K562 (cell line): ENCODE results near the gene SUSD3. TPM values are rescaled to one million over a fixed set of nuclear protein-coding genes. Genes with fewer than 3 reads are reported as not detected.
A peak's percentile ranks its signal among the peaks of the same experiment; 100 is the strongest.

Experiments used
- ARID3B ChIP-seq: fragments of 250-450 bp; sonication (Bioruptor Pico); IDR thresholded peaks from 2 replicates; pipeline ENCODE4 v1.4.0; 2020; ENCODE audit warnings: borderline replicate concordance
- CBFB ChIP-seq: sonication (generic); formaldehyde crosslinking; IDR thresholded peaks from 2 replicates; pipeline ENCODE4 v1.4.0; 2020; ENCODE audit warnings: mild to moderate bottlenecking, missing genetic modification reagents
- CHD2 ChIP-seq: IDR thresholded peaks from 2 replicates; pipeline ENCODE4 v1.6.1; 2011; ENCODE audit warnings: low read depth, low read length
- MXD1 ChIP-seq: fragments of 250-450 bp; sonication (Bioruptor Pico); IDR thresholded peaks from 2 replicates; pipeline ENCODE4 v1.8.0; 2021; ENCODE audit warnings: borderline replicate concordance, mild to moderate bottlenecking, moderate library complexity; ENCODE audit not compliant: poor library complexity, severe bottlenecking
- RBM15 ChIP-seq: fragments of 200-400 bp; formaldehyde crosslinking; IDR thresholded peaks from 2 replicates; pipeline ENCODE4 v1.6.1; 2018; ENCODE audit warnings: mild to moderate bottlenecking, low read length, moderate library complexity; ENCODE audit not compliant: insufficient read depth
- RBM39 ChIP-seq: fragments of 200-400 bp; formaldehyde crosslinking; optimal IDR thresholded peaks from 2 replicates; pipeline ENCODE3; 2018; ENCODE audit warnings: low read depth, low read length
- RFX1 ChIP-seq: fragments of 450-650 bp; IDR thresholded peaks from 2 replicates; pipeline ENCODE4 v1.6.1; 2016; ENCODE audit warnings: mild to moderate bottlenecking, moderate library complexity
- SMARCB1 ChIP-seq: IDR thresholded peaks from 2 replicates; pipeline ENCODE4 v1.6.1; 2011; ENCODE audit warnings: improper control_type of control experiment, low read depth; ENCODE audit not compliant: insufficient read length
- SNIP1 ChIP-seq: fragments of 450-650 bp; IDR thresholded peaks from 2 replicates; pipeline ENCODE4 v1.7.1; 2017; ENCODE audit warnings: low read depth, mild to moderate bottlenecking
- TAF9B ChIP-seq: fragments of 450-650 bp; IDR thresholded peaks from 2 replicates; pipeline ENCODE4 v1.6.1; 2018; ENCODE audit warnings: mild to moderate bottlenecking; ENCODE audit not compliant: partially characterized antibody
- TCF3 ChIP-seq: sonication (generic); formaldehyde crosslinking; IDR thresholded peaks from 2 replicates; pipeline ENCODE4 v1.4.0; 2020; ENCODE audit warnings: mild to moderate bottlenecking, missing genetic modification reagents
- TRIM24 ChIP-seq, 2 experiments: fragments of 450-650 bp; IDR thresholded peaks; 2 replicates each; pipeline ENCODE4 v1.6.1; 2016
- TSC22D4 ChIP-seq: fragments of 450-650 bp; IDR thresholded peaks from 2 replicates; pipeline ENCODE4 v1.6.1; 2016; ENCODE audit warnings: missing genetic modification characterization, missing biosample characterization, control low read depth
- ZBTB12 ChIP-seq: fragments of 250-450 bp; sonication (Bioruptor Pico); IDR thresholded peaks from 2 replicates; pipeline ENCODE4 v1.4.0; 2020
- ZFX ChIP-seq: sonication (generic); formaldehyde crosslinking; IDR thresholded peaks from 2 replicates; pipeline ENCODE4 v1.8.0; 2022; ENCODE audit warnings: mild to moderate bottlenecking, missing genetic modification reagents, moderate library complexity
- ZHX1 ChIP-seq: fragments of 150-350 bp; conservative IDR thresholded peaks from 2 replicates; pipeline ENCODE4 v1.6.1; 2014; ENCODE audit warnings: low read length
- ZNF224 ChIP-seq: sonication (generic); formaldehyde crosslinking; IDR thresholded peaks from 2 replicates; pipeline ENCODE4 v1.8.0; 2022; ENCODE audit warnings: mild to moderate bottlenecking, missing genetic modification reagents
- ZNF263 ChIP-seq: sonication (generic); formaldehyde crosslinking; IDR thresholded peaks from 2 replicates; pipeline ENCODE4 v1.8.0; 2022; ENCODE audit warnings: mild to moderate bottlenecking, missing genetic modification reagents, borderline replicate concordance
- ZNF699 ChIP-seq: fragments of 250-450 bp; sonication (Bioruptor Pico); IDR thresholded peaks from 2 replicates; pipeline ENCODE4 v1.8.0; 2021; ENCODE audit warnings: mild to moderate bottlenecking, moderate library complexity; ENCODE audit not compliant: insufficient replicate concordance
- ZNF764 ChIP-seq: fragments of 250-450 bp; sonication (Bioruptor Pico); IDR thresholded peaks from 2 replicates; pipeline ENCODE4 v1.4.0; 2020; ENCODE audit warnings: low read depth, mild to moderate bottlenecking, moderate library complexity
- polyA plus RNA-seq, 8 experiments: library from polyadenylated mRNA; depleted of rRNA in 4 of 8; stranded (reverse) in 5 of 8; unstranded in 3 of 8; fragments of >200 nt; fragmentation: Nextera tagmentation in 2 of 8; fragmentation: Illumina TruSeq in 1 of 8; extraction: Ambion mirVana in 2 of 8; extraction: Trizol in 1 of 8; gene quantifications; 2 replicates each; pipeline versions ENCODE4 v1.2.1 to v1.2.3, GENCODE V29; 2011 to 2014; ENCODE audit warnings: inconsistent platforms in 1 of 8, missing spikeins in 1 of 8
- total RNA-seq, 7 experiments: library from RNA; depleted of rRNA in 6 of 7; stranded (reverse); fragments of >200 nt in 6 of 7; fragmentation: Illumina TruSeq in 2 of 7; extraction: Trizol in 2 of 7; gene quantifications; 2 replicates each; pipeline versions ENCODE4 v1.2.1 to v1.2.3, GENCODE V29; 2011 to 2021; ENCODE audit warnings: low replicate concordance in 1 of 7

The SUSD3 gene
- total and polyA plus RNA-seq, 9 of the 15 experiments (the other 6 are each of a cell fraction or from before 2014, with no cell fraction given) = 1.3 to 21.7 (median 11.4) TPM

GRCh38 chr9:93119953-93120845 is 61.7 kb downstream of the SUSD3 start (continued):
- TF ChIP-seq RFX1 = no peak
- no peak for TF ChIP-seq SNIP1
- TF ChIP-seq TCF3 = peak; percentile 34; the same call in 1 of the 2 replicates
- TF ChIP-seq TAF9B = no peak
- TF ChIP-seq ARID3B (CRISPR knock-in tag) = no peak
- no peak for TF ChIP-seq ZNF764
- TF ChIP-seq RBM39 = no peak
- no peak for TF ChIP-seq ZBTB12 (CRISPR knock-in tag)
- TF ChIP-seq ZFX (CRISPR knock-in tag) = no peak
- TF ChIP-seq TRIM24 (IDR thresholded peaks at IDR 0.05) = peak in 1 of 2 experiments; percentile 29; a peak in 1 of 4 replicates
- TF ChIP-seq RBM15 = no peak
- TF ChIP-seq ZNF224 (CRISPR knock-in tag) = no peak
- no peak for TF ChIP-seq ZNF263 (CRISPR knock-in tag)
- no peak for TF ChIP-seq ZHX1
- no peak for TF ChIP-seq CBFB (CRISPR knock-in tag)
- TF ChIP-seq TSC22D4 (tag) = no peak
- no peak for TF ChIP-seq SMARCB1
- TF ChIP-seq MXD1 (CRISPR knock-in tag) = no peak
- no peak for TF ChIP-seq CHD2
- TF ChIP-seq ZNF699 (CRISPR knock-in tag) = no peak
